Stimulated activated naive B cell treated with anti-CD40 and anti-IgM and Interleukin-4, amounts not matched to agents 10 μg/mL and 1 μg/mL and 100 μg/mL, for 72 hours (primary cell): ENCODE results near the gene BABAM2.

Experiments
- ATAC-seq, 2 donors: fragments of 150-1000 bp; cut with Tn5 transposase; replicated peaks; 2 replicates each; pipeline ENCODE4 v1.10.0; 2021; ENCODE audit warnings: moderate library complexity in 1 of 2
- DNase-seq: peaks from one replicate; pipeline ENCODE4 v3.0.0; 2021
- H3K27ac Mint-ChIP-seq: one replicate; pipeline ENCODE4 v1.8.0; 2022; ENCODE audit warnings: mild to moderate bottlenecking, mixed read lengths
- H3K27me3 Mint-ChIP-seq, 2 donors: one replicate each; pipeline ENCODE4 v1.8.0; 2022; ENCODE audit warnings: mixed read lengths in 2 of 2
- H3K36me3 Mint-ChIP-seq, 2 donors: one replicate each; pipeline ENCODE4 v1.8.0; 2022; ENCODE audit warnings: mixed read lengths in 2 of 2, mild to moderate bottlenecking in 1 of 2
- H3K4me1 Mint-ChIP-seq, 2 donors: one replicate each; pipeline ENCODE4 v1.8.0; 2022; ENCODE audit warnings: mixed read lengths in 2 of 2, mild to moderate bottlenecking in 1 of 2
- H3K4me3 Mint-ChIP-seq, 2 donors: one replicate each; pipeline ENCODE4 v1.8.0; 2022; ENCODE audit warnings: mild to moderate bottlenecking in 2 of 2, mixed read lengths in 2 of 2, moderate library complexity in 1 of 2
- H3K9me3 Mint-ChIP-seq, 2 donors: one replicate each; pipeline ENCODE4 v1.8.0; 2022; ENCODE audit warnings: mixed read lengths in 2 of 2, mild to moderate bottlenecking in 1 of 2

BABAM2 gene

DNA sequence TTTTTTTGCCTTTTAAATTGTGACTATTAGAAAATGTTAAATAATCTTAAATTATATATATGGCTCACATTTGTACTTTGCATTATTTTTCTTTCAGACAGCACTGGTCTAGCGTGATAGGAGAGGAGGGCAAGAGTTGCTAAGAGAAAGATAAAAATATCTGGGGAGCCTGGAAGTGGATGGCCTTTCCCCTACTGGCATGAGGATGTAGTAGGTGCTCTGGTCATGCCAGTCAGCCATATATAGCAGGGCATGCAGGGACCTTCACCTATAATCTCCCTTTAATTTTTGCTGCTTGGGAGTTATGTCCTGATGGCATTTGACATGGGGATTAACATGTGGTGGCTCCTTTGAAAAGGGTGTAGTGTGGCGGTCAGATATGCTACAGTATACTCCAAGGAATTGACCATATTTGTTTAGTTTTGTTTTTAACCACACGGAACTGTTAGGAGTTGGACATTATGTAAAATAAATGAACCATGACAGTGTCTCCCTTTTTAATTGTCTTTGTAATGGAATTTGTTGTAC lies 144.7 kb downstream of the BABAM2 start:
- H3K9me3 Mint-ChIP-seq: no peaks in the 10 kb centered on the region
- no peak overlapping the region for H3K4me3 Mint-ChIP-seq
- peaks cover 0 to 5% of the 10 kb centered on the region in 2 donors for H3K4me1 Mint-ChIP-seq
- DNase-seq (no peak), ATAC-seq (no peak)
- peaks cover 6 to 9% of the 10 kb centered on the region in 2 donors for H3K36me3 Mint-ChIP-seq
- H3K27ac Mint-ChIP-seq: no peak overlapping the region
- H3K27me3 Mint-ChIP-seq: no peaks in the 10 kb centered on the region

DNA sequence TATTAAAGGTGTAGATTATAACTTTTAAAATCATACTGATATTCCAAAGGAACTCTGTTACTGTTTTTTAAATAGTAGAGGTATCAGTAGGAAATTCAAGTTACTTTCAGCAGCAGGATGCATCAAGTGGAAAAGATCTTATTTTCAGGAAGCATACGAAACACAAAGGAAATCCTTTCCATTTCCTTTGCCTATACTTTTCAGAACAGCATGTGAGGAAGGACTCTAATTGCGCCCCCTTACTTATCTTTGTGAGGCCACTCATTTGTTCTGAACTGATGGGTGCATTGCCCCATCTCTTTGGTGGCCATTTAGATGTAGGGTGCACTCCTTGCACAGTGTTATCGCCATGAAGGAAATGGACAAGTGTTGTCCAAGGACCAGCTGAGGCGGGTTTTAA lies 145.3 kb downstream of the BABAM2 start:
- no peaks in the 10 kb centered on the region for H3K27me3 Mint-ChIP-seq
- ATAC-seq (no peak), DNase-seq (no peak)
- H3K4me1 Mint-ChIP-seq: peaks cover 0 to 5% of the 10 kb centered on the region in 2 donors
- no peaks in the 10 kb centered on the region for H3K9me3 Mint-ChIP-seq
- H3K27ac Mint-ChIP-seq: no peak overlapping the region
- H3K4me3 Mint-ChIP-seq: no peak overlapping the region
- peaks cover 4 to 6% of the 10 kb centered on the region in 2 donors for H3K36me3 Mint-ChIP-seq

DNA sequence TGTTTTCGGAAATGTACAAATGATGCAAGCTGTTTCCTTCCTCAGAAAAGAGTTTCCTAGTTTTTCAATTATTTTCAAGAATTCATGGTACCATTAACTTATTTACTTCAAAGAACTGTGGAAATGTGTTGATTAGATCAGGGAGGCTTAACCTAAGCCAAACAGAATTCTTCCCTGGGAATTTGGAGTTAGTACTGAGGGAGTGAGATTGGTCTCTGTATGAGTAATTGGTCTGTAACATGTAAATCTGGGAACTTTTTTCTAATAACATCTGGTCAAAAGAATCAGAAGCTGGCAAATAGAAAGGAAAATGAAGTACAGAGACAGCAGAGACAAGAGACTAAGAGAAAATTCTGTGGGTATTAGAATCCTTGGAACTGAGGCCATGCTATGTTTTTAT lies 145.8 kb downstream of the BABAM2 start:
- Mint-ChIP-seq H3K9me3 (no peaks in the 10 kb centered on the region), H3K4me1 (peaks cover 0 to 5% of the 10 kb centered on the region in 2 donors), H3K36me3 (peaks cover 4 to 6% of the 10 kb centered on the region in 2 donors), H3K27me3 (no peaks in the 10 kb centered on the region), H3K4me3 (no peak overlapping the region), H3K27ac (no peak overlapping the region)
- ATAC-seq (no peak), DNase-seq (no peak)

GRCh38 chr2:28038722-28039121 lies 148.2 kb downstream of the BABAM2 start:
- no peak for DNase-seq
- Mint-ChIP-seq H3K9me3 (peaks cover 0 to 2% of the 10 kb centered on the region in 2 donors), H3K27ac (no peak overlapping the region), H3K4me3 (no peak overlapping the region), H3K36me3 (peaks cover 10 to 15% of the 10 kb centered on the region in 2 donors), H3K27me3 (no peaks in the 10 kb centered on the region), H3K4me1 (peaks cover 0 to 3% of the 10 kb centered on the region in 2 donors)
- ATAC-seq: no peak

DNA sequence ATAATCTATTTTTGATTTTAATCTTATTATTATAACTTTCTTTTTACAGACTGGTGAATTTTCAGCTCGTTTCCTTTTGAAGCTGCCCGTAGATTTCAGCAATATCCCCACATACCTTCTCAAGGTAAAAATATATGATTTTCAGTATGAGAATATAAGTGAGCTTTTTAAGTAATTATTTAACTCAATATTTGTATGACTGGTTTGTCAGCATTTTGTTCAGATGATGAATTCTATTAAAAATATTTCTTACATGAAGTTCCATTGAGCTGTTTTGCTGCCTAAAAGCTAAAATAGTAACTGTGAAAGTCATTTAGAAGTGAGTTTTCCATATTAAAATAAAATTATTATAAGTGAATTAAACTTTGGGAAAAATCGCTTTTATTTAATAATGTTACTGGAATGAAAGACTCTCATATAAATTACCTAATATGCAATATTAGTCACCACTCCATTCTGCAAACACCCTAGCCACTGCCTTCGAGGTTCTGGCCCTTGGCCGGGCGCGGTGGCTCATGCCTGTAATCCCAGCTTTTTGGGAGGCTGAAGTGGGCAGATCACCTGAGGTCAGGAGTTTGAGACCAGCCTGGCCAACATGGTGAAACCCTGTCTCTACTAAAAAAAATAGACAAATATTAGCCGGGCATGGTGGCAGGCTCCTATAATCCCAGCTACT lies 155.3 kb downstream of the BABAM2 start:
- no peak for ATAC-seq
- Mint-ChIP-seq H3K27ac (no peak overlapping the region), H3K9me3 (peaks cover 0 to 2% of the 10 kb centered on the region in 2 donors), H3K27me3 (no peaks in the 10 kb centered on the region), H3K4me3 (no peak overlapping the region), H3K4me1 (no peaks in the 10 kb centered on the region), H3K36me3 (peaks cover 14 to 21% of the 10 kb centered on the region in 2 donors)
- no peak for DNase-seq

DNA sequence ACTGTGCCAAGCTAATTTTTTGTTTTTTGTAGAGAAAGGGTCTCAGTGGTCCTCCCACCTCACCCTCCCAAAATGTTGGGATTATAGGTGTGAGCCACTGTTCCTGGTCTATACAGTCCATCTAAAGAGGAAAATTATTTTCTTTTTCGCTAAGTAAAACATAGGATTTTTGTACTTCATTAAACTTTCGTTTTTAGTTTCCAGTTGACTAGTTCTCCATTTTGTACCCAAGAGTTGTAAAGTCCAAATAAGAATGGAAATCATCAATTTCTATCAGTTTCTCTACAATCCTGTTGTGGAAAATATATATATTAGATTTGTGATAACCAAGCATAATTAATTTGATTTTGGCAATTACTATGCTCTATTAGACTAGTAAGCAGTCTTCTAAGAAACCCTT lies 156.4 kb downstream of the BABAM2 start:
- peaks cover 0 to 2% of the 10 kb centered on the region in 2 donors for H3K9me3 Mint-ChIP-seq
- no peak for ATAC-seq
- no peak overlapping the region for H3K4me3 Mint-ChIP-seq
- peaks cover 0 to 8% of the 10 kb centered on the region in 2 donors for H3K4me1 Mint-ChIP-seq
- H3K27me3 Mint-ChIP-seq: no peaks in the 10 kb centered on the region
- DNase-seq: no peak
- peaks cover 18 to 26% of the 10 kb centered on the region in 2 donors for H3K36me3 Mint-ChIP-seq
- H3K27ac Mint-ChIP-seq: no peak overlapping the region

DNA sequence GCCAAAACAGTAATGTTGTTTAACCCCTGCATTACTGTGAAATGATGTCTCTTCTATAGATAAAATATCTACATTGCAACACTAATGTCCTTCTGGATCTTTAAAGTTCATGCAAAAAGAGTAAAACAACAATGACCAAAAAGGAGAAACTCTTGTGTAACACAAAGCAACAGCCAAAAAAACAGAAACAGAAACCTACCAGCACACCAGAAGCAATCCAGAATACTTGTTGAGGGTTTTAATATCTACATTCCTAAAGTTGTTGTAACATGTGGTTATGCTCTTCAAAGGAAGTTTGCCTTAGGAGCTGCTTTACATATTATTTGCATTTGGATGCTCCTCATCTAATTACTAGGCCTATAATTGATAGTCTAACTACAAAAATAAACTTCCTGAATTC lies 157.2 kb downstream of the BABAM2 start:
- peaks cover 0 to 9% of the 10 kb centered on the region in 2 donors for H3K4me1 Mint-ChIP-seq
- DNase-seq (no peak), ATAC-seq (no peak)
- H3K36me3 Mint-ChIP-seq: peaks cover 14 to 20% of the 10 kb centered on the region in 2 donors
- no peaks in the 10 kb centered on the region for H3K9me3 Mint-ChIP-seq
- peak overlapping the region; percentile 5 for H3K27ac Mint-ChIP-seq
- no peak overlapping the region for H3K4me3 Mint-ChIP-seq
- no peaks in the 10 kb centered on the region for H3K27me3 Mint-ChIP-seq

DNA sequence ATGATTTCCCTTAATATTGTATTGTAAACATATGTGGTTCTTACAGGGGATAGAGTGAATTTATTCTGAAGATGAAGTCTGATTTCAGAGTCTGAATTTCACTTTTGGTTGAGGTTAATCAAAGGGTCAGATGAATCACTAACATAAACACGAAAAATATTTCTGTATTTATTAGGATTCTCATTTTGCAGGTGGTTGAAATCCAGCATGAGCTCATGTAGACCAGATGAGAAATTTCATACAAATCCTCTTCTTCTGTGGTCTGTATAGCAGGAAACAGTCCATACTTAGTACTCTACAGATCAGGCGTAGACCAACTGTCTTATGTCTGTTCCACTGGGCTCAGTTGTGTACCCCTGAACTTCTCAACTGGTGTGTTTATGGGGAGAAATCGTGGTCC lies 157.8 kb downstream of the BABAM2 start:
- H3K4me1 Mint-ChIP-seq: peaks cover 0 to 9% of the 10 kb centered on the region in 2 donors
- no peak overlapping the region for H3K4me3 Mint-ChIP-seq
- H3K9me3 Mint-ChIP-seq: no peaks in the 10 kb centered on the region
- no peak overlapping the region for H3K27ac Mint-ChIP-seq
- no peak for ATAC-seq
- DNase-seq: no peak
- H3K27me3 Mint-ChIP-seq: no peaks in the 10 kb centered on the region
- peaks cover 13 to 20% of the 10 kb centered on the region in 2 donors for H3K36me3 Mint-ChIP-seq

DNA sequence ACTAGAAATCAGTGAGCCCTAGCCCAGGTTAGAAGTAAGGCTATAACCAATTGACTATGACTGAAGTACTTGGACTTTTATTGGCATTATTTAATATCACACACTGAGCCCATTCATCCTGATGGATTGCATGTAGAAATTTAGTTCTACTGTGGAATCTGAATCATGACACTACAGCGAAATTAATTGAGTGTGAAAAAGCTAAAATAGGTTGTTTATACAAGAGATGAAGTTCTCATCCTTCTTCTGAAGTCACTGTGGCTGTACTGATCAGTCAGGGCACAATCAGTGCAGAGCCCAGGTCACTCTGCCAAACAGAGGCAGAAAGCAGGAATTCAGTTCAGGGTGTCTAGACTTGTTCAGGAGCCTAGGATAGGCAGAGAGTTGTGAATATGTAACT lies 158.9 kb downstream of the BABAM2 start:
- DNase-seq (no peak), ATAC-seq (no peak)
- Mint-ChIP-seq H3K27ac (no peak overlapping the region), H3K27me3 (no peaks in the 10 kb centered on the region), H3K4me1 (peaks cover 0 to 9% of the 10 kb centered on the region in 2 donors), H3K36me3 (peaks cover 13 to 20% of the 10 kb centered on the region in 2 donors), H3K9me3 (no peaks in the 10 kb centered on the region), H3K4me3 (no peak overlapping the region)

GRCh38 chr2:28049899-28050298 lies 159.4 kb downstream of the BABAM2 start:
- Mint-ChIP-seq H3K4me1 (peaks cover under 1 to 9% of the 10 kb centered on the region in 2 donors), H3K9me3 (no peaks in the 10 kb centered on the region), H3K27ac (no peak overlapping the region), H3K27me3 (no peaks in the 10 kb centered on the region), H3K4me3 (no peak overlapping the region), H3K36me3 (peaks cover 13 to 20% of the 10 kb centered on the region in 2 donors)
- ATAC-seq: no peak
- DNase-seq: no peak

DNA sequence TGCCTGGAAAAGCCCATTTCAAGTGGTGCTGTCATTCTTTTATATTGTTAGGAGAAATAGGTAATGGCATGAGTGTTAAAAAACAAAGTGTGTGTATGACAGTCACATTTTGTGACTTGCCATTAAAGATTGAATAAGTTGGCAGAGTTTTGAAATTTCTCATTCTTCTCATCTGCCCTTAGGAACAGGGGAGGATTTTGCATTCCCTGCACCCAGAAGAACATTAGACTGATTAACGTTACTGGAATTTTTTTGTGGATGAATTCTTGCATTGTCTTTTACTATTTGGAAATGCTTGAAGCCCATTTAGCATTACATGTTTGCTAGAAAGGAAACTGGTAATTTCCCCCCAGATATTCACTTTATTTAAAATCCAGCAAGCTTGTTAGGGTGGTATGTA lies 162.2 kb downstream of the BABAM2 start:
- ATAC-seq (no peak), DNase-seq (no peak)
- H3K4me3 Mint-ChIP-seq: no peak overlapping the region
- H3K4me1 Mint-ChIP-seq: peaks cover 6 to 9% of the 10 kb centered on the region in 2 donors
- H3K27ac Mint-ChIP-seq: no peak overlapping the region
- peaks cover 19 to 27% of the 10 kb centered on the region in 2 donors for H3K36me3 Mint-ChIP-seq
- H3K27me3 Mint-ChIP-seq: no peaks in the 10 kb centered on the region
- no peaks in the 10 kb centered on the region for H3K9me3 Mint-ChIP-seq

DNA sequence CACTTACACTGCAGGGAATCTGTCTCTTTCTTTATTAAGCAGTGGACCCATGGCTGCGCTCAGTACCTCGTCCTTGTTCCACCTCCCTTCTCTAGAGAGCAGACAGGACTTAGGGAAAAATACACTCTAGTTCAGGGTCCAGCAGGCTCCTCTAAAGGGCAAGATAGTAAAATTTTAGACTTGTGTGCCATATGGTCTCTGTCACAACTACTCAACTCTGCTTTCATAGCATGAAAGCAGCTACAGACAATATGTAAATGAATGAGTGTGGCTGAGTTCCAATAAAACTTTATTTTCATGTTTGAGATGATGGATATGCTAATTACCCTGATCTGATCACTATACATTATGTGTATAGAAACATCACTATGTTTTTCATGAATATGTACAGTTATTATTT lies 163.1 kb downstream of the BABAM2 start:
- Mint-ChIP-seq H3K36me3 (peaks cover 22 to 33% of the 10 kb centered on the region in 2 donors), H3K27ac (no peak overlapping the region), H3K9me3 (no peaks in the 10 kb centered on the region), H3K4me1 (peaks cover 6 to 9% of the 10 kb centered on the region in 2 donors), H3K4me3 (no peak overlapping the region), H3K27me3 (no peaks in the 10 kb centered on the region)
- DNase-seq: no peak
- no peak for ATAC-seq

GRCh38 chr2:28054916-28055315 lies 164.4 kb downstream of the BABAM2 start:
- no peak for ATAC-seq
- Mint-ChIP-seq H3K27ac (no peak overlapping the region), H3K4me3 (no peak overlapping the region), H3K36me3 (peaks cover 24 to 41% of the 10 kb centered on the region in 2 donors), H3K27me3 (no peaks in the 10 kb centered on the region), H3K4me1 (peaks cover 6 to 9% of the 10 kb centered on the region in 2 donors), H3K9me3 (no peaks in the 10 kb centered on the region)
- DNase-seq: no peak

GRCh38 chr2:28055325-28055970 lies 164.9 kb downstream of the BABAM2 start:
- no peak for DNase-seq
- Mint-ChIP-seq H3K27ac (peak overlapping the region; percentile 25), H3K27me3 (no peaks in the 10 kb centered on the region), H3K9me3 (no peaks in the 10 kb centered on the region), H3K4me3 (no peak overlapping the region), H3K36me3 (peaks cover 24 to 38% of the 10 kb centered on the region in 2 donors), H3K4me1 (peaks cover 6 to 9% of the 10 kb centered on the region in 2 donors)
- no peak for ATAC-seq

DNA sequence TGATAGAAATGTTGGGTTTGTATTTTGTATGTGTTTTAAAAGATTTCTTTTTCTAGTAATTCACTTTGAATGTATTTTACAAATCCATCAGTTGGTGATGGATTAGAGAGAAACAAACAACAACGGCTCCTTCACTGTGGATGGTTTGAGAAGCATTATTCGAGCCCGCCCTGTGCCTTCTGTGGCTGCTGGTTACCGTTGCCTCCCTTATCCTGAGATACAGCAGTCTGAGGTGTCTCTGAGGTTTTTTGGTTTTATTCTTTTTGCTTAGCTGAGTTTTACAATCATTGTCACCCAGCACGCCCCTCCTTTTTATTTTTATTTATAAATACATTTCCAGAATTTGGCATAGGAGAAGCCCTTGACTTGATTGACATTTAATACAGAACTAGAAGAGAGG lies 168.3 kb downstream of the BABAM2 start:
- Mint-ChIP-seq H3K4me1 (peaks cover 0 to 6% of the 10 kb centered on the region in 2 donors), H3K27ac (no peak overlapping the region)

More for the DNA sequence above, 168.3 kb downstream of the BABAM2 start:
- Mint-ChIP-seq H3K9me3 (no peaks in the 10 kb centered on the region), H3K36me3 (peaks cover 14 to 24% of the 10 kb centered on the region in 2 donors), H3K4me3 (no peak overlapping the region), H3K27me3 (no peaks in the 10 kb centered on the region)
- no peak for ATAC-seq
- no peak for DNase-seq
